LNCAP (cell line): Measurements from ENCODE around the gene PSMB11.

Experiments used
- TF ChIP-seq, protein P1 (sequence below): fragments of 450-650 bp; IDR thresholded peaks from 2 replicates; pipeline ENCODE4 v1.5.1; 2017; ENCODE audit warnings: mild to moderate bottlenecking

Gene PSMB11

DNA sequence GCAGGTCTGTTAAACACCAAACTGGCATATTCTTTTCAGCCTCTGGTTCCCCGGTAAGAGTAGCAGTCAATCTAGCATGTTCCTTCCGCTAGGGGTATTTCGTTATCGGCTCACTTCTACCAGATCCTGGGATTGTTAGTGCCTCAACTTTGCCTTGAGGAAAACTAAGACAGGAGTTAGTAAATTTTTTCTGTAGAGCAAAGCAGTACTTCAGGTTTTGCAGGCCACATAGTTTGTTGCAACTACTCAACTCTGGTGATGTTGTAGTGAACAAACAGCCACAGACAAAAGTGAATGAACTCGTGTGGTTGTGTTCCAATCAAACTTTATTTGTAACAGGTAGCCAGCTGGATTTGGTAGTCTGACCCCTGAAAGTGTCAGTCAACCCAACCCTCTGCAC lies 21.6 kb downstream of the PSMB11 start:
- TF ChIP-seq, protein P1, sequence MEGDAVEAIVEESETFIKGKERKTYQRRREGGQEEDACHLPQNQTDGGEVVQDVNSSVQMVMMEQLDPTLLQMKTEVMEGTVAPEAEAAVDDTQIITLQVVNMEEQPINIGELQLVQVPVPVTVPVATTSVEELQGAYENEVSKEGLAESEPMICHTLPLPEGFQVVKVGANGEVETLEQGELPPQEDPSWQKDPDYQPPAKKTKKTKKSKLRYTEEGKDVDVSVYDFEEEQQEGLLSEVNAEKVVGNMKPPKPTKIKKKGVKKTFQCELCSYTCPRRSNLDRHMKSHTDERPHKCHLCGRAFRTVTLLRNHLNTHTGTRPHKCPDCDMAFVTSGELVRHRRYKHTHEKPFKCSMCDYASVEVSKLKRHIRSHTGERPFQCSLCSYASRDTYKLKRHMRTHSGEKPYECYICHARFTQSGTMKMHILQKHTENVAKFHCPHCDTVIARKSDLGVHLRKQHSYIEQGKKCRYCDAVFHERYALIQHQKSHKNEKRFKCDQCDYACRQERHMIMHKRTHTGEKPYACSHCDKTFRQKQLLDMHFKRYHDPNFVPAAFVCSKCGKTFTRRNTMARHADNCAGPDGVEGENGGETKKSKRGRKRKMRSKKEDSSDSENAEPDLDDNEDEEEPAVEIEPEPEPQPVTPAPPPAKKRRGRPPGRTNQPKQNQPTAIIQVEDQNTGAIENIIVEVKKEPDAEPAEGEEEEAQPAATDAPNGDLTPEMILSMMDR, result no peak

DNA sequence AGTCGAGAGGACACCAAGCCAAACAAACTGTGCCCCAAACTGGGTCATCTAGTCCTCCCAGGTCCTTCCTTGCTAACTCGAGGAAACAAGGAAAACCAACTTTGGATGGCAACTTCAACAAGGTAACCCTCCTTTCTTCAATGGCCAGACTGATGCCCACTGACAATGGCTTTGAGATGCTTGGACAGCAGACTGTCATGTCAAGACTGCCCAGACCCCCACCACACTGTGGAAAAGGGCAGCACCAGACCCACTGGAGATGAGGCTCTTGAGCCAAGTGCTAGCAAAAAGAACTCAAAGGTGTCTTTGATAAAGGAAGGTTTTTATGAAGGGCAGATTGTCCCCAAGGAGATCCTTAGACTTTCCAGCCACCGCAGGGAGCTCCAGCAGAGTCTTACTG lies 24.4 kb downstream of the PSMB11 start:
- TF ChIP-seq, protein P1, result no peak

DNA sequence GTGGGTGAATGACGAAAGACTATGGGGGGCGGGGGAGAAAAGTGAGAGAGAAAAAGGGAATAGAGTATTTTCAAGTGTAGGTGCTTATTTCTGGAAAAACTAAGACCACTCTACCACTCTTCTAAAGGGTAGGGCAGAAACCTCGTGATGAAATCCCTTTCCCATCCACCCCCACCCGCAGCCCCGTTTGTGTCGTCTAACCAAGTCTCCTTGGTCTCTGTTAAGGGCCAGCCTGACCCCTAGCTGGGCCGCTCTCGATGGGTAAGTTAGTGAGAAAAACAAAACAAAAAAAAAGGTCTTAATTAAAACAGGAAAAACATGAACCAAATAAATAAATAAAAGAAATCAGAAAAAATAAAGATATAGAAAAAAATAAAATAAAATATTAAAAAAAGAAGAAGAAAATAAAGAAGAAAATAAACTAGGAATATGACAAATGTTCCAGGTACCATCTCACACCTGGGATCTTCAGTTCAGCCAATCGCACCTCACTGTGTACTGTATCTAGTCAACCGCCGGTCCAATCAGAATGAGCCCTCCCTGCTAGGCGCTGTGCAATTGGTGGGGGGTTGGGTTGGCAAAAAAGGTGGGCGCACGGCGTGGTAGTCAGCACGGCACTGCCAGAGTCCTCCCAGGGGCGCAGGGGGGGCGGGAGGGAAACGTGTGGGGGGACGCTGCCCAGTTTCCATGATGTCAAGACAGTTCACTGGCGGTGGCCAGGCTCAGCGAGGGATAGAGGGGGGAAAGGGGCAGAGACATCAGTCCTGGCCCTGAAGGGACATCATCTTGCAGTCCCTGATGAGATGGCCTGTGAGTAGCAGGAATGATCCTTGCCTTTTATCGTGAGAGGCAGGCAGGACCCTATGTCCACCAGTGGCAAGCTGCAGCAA lies 25.1 kb downstream of the PSMB11 start:
- TF ChIP-seq, protein P1, result no peak

DNA sequence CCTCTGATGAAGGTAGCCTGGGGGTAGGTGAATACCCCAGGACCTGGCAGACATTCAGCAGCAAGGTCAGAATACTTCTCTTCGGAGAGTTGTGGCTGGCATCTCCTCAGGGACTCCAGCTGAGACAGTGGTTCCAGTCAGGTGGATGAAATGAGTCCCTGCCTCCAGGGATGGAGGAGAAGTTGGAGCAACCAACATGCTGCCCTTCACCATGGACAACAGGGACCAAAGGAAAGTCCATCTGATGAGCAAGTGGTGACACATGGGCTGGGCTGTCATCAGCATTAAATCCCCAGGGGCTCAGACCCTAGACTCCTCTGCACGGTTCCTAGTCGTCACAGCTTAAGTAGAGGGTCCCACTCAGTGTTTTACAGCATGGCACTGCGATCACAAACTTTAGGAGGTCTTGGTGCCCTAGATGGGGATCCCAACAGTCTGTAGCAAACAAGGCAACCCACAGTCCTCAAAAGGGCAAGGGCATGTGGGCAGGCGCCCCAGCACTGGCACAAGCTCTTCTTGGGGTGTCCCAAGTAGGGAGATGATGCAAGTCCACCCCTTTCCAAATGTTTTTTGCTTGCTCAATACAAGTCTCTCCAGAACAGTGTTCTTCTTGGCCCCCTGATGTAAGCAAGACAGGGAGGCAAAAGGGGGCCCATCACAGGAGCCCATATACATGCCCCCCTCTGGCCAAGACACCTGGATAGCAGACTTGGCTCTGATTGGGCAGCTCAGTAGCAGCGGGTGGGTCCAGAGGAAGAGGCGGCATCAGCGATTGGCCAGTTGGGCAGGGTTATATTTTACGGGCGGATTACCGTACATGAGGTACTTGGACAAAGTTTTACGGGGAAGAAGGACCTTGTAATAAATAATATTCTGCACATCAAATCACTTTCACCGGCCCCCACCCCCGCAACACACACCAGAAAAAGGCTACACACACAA lies 26.1 kb downstream of the PSMB11 start:
- TF ChIP-seq, protein P1, result no peak

DNA sequence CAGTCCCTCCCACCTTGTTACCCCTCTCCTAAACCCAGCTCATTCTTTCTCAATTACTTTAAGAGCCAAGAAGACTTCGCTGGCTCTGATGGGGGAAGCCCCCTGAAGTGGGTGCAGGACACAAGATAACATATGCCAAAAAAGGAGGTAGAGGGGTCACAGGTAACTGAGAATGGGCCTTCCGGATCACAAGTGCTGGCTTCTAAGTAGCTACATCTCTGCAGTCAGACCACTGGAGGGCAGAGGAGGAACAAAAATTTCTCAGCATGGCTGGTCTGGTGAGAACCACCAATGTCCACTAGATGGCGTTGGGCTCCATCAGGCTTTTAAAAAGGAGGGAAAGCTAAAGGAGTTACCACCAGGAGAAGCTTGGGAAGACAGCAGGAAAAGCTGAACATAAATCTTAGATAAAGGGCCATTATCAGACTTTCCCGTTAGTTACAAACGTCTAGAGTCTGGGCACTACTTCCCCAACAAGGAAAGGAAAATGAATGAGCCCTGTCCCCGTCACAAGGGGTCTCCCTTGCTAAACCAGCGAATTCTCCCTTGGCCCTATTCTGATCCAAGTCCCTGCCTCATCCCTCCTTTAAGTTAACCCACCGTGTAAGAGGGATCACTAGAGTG lies 26.9 kb downstream of the PSMB11 start:
- TF ChIP-seq, protein P1, result peak; percentile 99

DNA sequence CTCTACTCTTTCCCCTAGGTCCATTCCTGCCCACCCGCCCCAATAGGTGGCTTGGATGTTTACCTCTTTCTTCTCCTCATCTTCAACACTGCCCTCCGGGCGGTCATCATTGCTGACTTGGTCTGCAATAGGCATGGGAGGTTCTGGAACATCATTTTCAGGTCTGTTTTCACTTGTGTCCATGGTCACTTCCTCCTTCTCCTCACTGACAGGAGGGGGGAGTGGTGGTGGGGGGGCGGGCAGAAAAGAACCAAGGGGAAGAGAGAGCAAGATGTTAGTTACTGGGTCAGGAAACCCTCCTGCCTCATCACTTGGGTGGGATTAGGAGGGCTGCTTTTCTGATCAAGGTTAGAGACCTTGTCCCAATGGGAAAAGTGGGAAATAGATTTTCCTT lies 27.4 kb downstream of the PSMB11 start:
- TF ChIP-seq, protein P1, result no peak
